IMR-90 (cell line): Measurements from ENCODE around the gene COX8A. TPM values are rescaled to one million over a fixed set of nuclear protein-coding genes. Genes with fewer than 3 reads are reported as not detected.

Experiments
- ATAC-seq: fragments of 200-7000 bp; cut with Tn5 transposase; 2 replicates; pipeline ENCODE4 v1.9.1; 2020; ENCODE audit warnings: low read depth, mild to moderate bottlenecking, moderate library complexity
- BruUV-seq: library from RNA; stranded (reverse); fragments of 400-500 nt; replicated peaks from 2 replicates; lab custom pipeline; 2021; lab: Mats Ljungman, UMichigan
- CTCF ChIA-PET: fragments of 300-600 bp; formaldehyde crosslinking; extraction: SDS; loops from one replicate; lab custom pipeline; 2021; ENCODE audit warnings: antibody characterized with exemption; lab: Yijun Ruan, JAX
- POLR2A ChIA-PET: fragments of 300-600 bp; sonication (Branson Sonifier 250); formaldehyde crosslinking; loops from one replicate; lab custom pipeline; 2022; ENCODE audit warnings: antibody characterized with exemption; ENCODE audit not compliant: unreplicated experiment; lab: Charles Lee
- DNase-seq: peaks from one replicate; pipeline ENCODE4 v3.0.0; 2013
- H2AFZ ChIP-seq: replicated peaks from 2 replicates; pipeline ENCODE3; 2013; ENCODE audit warnings: low read length, mild to moderate bottlenecking; ENCODE audit not compliant: poor library complexity
- H2AK5ac ChIP-seq: 2 replicates; pipeline ENCODE4 v1.6.1; 2013; ENCODE audit warnings: low read depth, low read length, inconsistent platforms
- H2AK9ac ChIP-seq: replicated peaks from 2 replicates; pipeline ENCODE3; 2013; ENCODE audit warnings: mild to moderate bottlenecking, low read depth, low read length, moderate library complexity; ENCODE audit not compliant: poor library complexity
- H2BK120ac ChIP-seq: 2 replicates; pipeline ENCODE4 v1.6.1; 2013; ENCODE audit warnings: low read depth, low read length, inconsistent platforms
- H2BK15ac ChIP-seq: 3 replicates; pipeline ENCODE4 v1.6.1; 2013; ENCODE audit warnings: low read depth, low read length, inconsistent platforms
- H2BK20ac ChIP-seq: 2 replicates; pipeline ENCODE4 v1.6.1; 2013; ENCODE audit warnings: low read depth, mild to moderate bottlenecking, inconsistent platforms, low read length, moderate library complexity
- H2BK5ac ChIP-seq: 2 replicates; pipeline ENCODE4 v1.6.1; 2013; ENCODE audit warnings: mild to moderate bottlenecking, low read depth, low read length, inconsistent platforms; ENCODE audit not compliant: poor library complexity, severe bottlenecking
- H3K14ac ChIP-seq: replicated peaks from 2 replicates; pipeline ENCODE4 v1.6.1; 2013; ENCODE audit warnings: low read depth, low read length, inconsistent platforms
- H3K18ac ChIP-seq: 2 replicates; pipeline ENCODE4 v1.6.1; 2013; ENCODE audit warnings: low read depth, low read length, control low read depth
- H3K23ac ChIP-seq: 2 replicates; pipeline ENCODE4 v1.6.1; 2013; ENCODE audit warnings: low read depth, low read length, inconsistent platforms
- H3K27ac ChIP-seq: 2 replicates; pipeline ENCODE4 v1.5.1; 2013; ENCODE audit warnings: mild to moderate bottlenecking, control low read depth, low read length; ENCODE audit not compliant: insufficient read depth
- H3K27me3 ChIP-seq: 2 replicates; pipeline ENCODE4 v1.6.1; 2013; ENCODE audit warnings: low read length; ENCODE audit not compliant: control insufficient read depth, insufficient read depth
- H3K36me3 ChIP-seq: 2 replicates; pipeline ENCODE4 v1.6.1; 2013; ENCODE audit warnings: low read length, mixed read lengths; ENCODE audit not compliant: control insufficient read depth, insufficient read depth
- H3K4ac ChIP-seq: 2 replicates; pipeline ENCODE4 v1.6.1; 2013; ENCODE audit warnings: low read depth, low read length, inconsistent platforms
- H3K4me1 ChIP-seq: 2 replicates; pipeline ENCODE4 v1.6.1; 2013; ENCODE audit warnings: low read length, mixed read lengths; ENCODE audit not compliant: control insufficient read depth, insufficient read depth
- H3K4me2 ChIP-seq: 2 replicates; pipeline ENCODE4 v1.6.1; 2013; ENCODE audit warnings: low read depth, mild to moderate bottlenecking, control low read depth, low read length, moderate library complexity
- H3K4me3 ChIP-seq: 2 replicates; pipeline ENCODE4 v1.5.1; 2013; ENCODE audit warnings: low read depth, mild to moderate bottlenecking, control low read depth, low read length, moderate library complexity; ENCODE audit not compliant: insufficient read depth
- H3K56ac ChIP-seq: 2 replicates; pipeline ENCODE4 v1.6.1; 2013; ENCODE audit warnings: low read length, inconsistent platforms; ENCODE audit not compliant: insufficient read depth; ENCODE audit errors: extremely low read depth
- H3K79me1 ChIP-seq, 2 experiments: 2 replicates each; pipeline ENCODE4 v1.6.1; 2013; ENCODE audit warnings: low read length in 2 of 2, inconsistent platforms in 1 of 2, low read depth in 1 of 2
- H3K9ac ChIP-seq: 2 replicates; pipeline ENCODE4 v1.6.1; 2013; ENCODE audit warnings: low read depth, low read length, control low read depth
- H3K9me1 ChIP-seq: 2 replicates; pipeline ENCODE4 v1.6.1; 2013; ENCODE audit warnings: low read length, inconsistent platforms; ENCODE audit not compliant: insufficient read depth
- H3K9me3 ChIP-seq: 2 replicates; pipeline ENCODE4 v1.6.1; 2013; ENCODE audit warnings: low read length; ENCODE audit not compliant: control insufficient read depth, insufficient read depth
- H4K20me1 ChIP-seq: 2 replicates; pipeline ENCODE4 v1.6.1; 2013; ENCODE audit warnings: low read length, inconsistent platforms; ENCODE audit not compliant: insufficient read depth
- H4K5ac ChIP-seq: 2 replicates; pipeline ENCODE4 v1.6.1; 2013; ENCODE audit warnings: mild to moderate bottlenecking, low read depth, low read length, control low read depth
- H4K8ac ChIP-seq, 2 experiments: 2 replicates each; pipeline ENCODE4 v1.6.1; 2013; ENCODE audit warnings: low read depth in 2 of 2, low read length in 2 of 2, control low read depth in 1 of 2, inconsistent platforms in 1 of 2
- H4K91ac ChIP-seq: 2 replicates; pipeline ENCODE4 v1.6.1; 2013; ENCODE audit warnings: low read depth, low read length, inconsistent platforms; ENCODE audit not compliant: insufficient read depth
- BHLHE40 ChIP-seq: fragments of 150-350 bp; IDR thresholded peaks from 2 replicates; pipeline ENCODE4 v1.6.1; 2016; ENCODE audit warnings: mild to moderate bottlenecking, low read depth, low read length
- CEBPB ChIP-seq: IDR thresholded peaks from 2 replicates; pipeline ENCODE4 v1.6.1; 2012; ENCODE audit warnings: low read depth, low read length, improper control_type of control experiment
- CHD1 ChIP-seq: IDR thresholded peaks from 2 replicates; pipeline ENCODE4 v1.6.1; 2012; ENCODE audit warnings: low read depth, low read length, improper control_type of control experiment
- MAFK ChIP-seq: IDR thresholded peaks from 2 replicates; pipeline ENCODE4 v1.6.1; 2012; ENCODE audit warnings: low read depth, low read length, improper control_type of control experiment
- RAD21 ChIP-seq: IDR thresholded peaks from 2 replicates; pipeline ENCODE4 v1.6.1; 2012; ENCODE audit warnings: low read length, improper control_type of control experiment
- WGBS, 2 experiments: methylation state at CpG; one replicate each; pipeline versions ENCODE4 v1.1.5 to v1.1.7; 2013; ENCODE audit warnings: missing lambda C conversion rate in 2 of 2; ENCODE audit not compliant: insufficient read length in 1 of 2; ENCODE audit errors: extremely low coverage in 2 of 2; 5-methylcytosine and 5-hydroxymethylcytosine counted together
- dilution Hi-C: fragments of 300-500 bp; cut with HindIII; formaldehyde crosslinking; loops from one replicate; pipeline ENCODE4 v1.14.3; 2018; ENCODE audit warnings: low sequenced_read_pairs; ENCODE audit not compliant: unreplicated experiment
- in situ Hi-C: fragments of 300-500 bp; cut with MboI; formaldehyde crosslinking; loops from 3 replicates; pipeline ENCODE4 v1.14.3; 2019; ENCODE audit warnings: low sequenced_read_pairs, inconsistent platforms, mixed read lengths
- intact Hi-C: fragments of 100-400 bp; cut with micrococcal nuclease; formaldehyde crosslinking; loops from 2 replicates; pipeline ENCODE4 v1.10.0; 2022
- polyA plus RNA-seq, 3 experiments: library from polyadenylated mRNA; depleted of rRNA; stranded (reverse); fragments of >200 nt; gene quantifications; 2 replicates each; pipeline ENCODE4 v1.2.3, GENCODE V29; 2012; ENCODE audit warnings: low replicate concordance in 1 of 3
- total RNA-seq: library from RNA; depleted of rRNA; stranded (reverse); fragments of >200 nt; gene quantifications from 2 replicates; pipeline ENCODE4 v1.2.3, GENCODE V29; 2012
- TF ChIP-seq, protein P1 (sequence below): fragments of 150-350 bp; IDR thresholded peaks from 2 replicates; pipeline ENCODE4 v1.6.1; 2017; ENCODE audit warnings: mild to moderate bottlenecking, antibody characterized with exemption, low read length, low read depth
- TF ChIP-seq, protein P2 (sequence below): conservative IDR thresholded peaks from 2 replicates; pipeline ENCODE4 v1.5.1; 2012; ENCODE audit warnings: mild to moderate bottlenecking, low read depth, low read length, improper control_type of control experiment
- TF ChIP-seq, protein P3 (sequence below): fragments of 150-350 bp; IDR thresholded peaks from 2 replicates; pipeline ENCODE4 v1.6.1; 2016; ENCODE audit warnings: low read depth, mild to moderate bottlenecking, low read length, moderate library complexity, borderline replicate concordance

COX8A gene
- total and polyA plus RNA-seq, 2 of the 4 experiments (the other 2 are of a cell fraction), result 250 to 598 TPM

DNA sequence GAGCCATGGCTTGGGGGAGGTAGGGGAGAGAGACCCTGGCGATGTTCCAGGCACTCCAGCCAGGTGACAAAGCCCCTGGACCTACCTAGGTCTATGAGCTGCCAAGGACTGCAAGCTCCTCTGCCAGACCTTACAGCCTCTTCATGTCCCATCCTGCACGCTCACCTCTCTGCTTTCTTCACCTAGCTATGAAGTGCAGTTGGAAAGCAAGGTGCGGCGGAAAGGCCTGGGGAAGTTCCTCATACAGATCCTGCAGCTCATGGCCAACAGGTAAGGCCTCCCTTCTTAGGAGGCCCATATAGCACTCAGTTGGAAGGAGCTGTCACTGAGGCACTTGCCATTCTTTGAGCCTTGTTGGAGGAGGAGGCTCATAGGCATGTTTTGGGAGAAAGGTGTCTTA lies 21.9 kb upstream of the COX8A start:
- in situ Hi-C loops, result no loop called here
- peaks cover 5% of the 10 kb centered on the region; the same call in 1 of the 2 replicates for H3K9me1 ChIP-seq
- WGBS, 2 experiments, result 100% methylated on average over 1 of the region's 4 CpGs; no CpG with 5 or more reads in 1 of the 2 experiments

More for the DNA sequence above, 21.9 kb upstream of the COX8A start:
- Histone ChIP-seq H2AFZ (no peak overlapping the region), H3K4me2 (no peak overlapping the region), H2BK5ac (no peak overlapping the region), H2AK5ac (no peak overlapping the region), H4K8ac (no peak overlapping the region), H3K27me3 (no peaks in the 10 kb centered on the region), H3K4me1 (no peaks in the 10 kb centered on the region), H2BK20ac (no peak overlapping the region), H2BK120ac (no peak overlapping the region), H3K9ac (no peak overlapping the region), H3K9me3 (no peaks in the 10 kb centered on the region), H2AK9ac (no peak overlapping the region), H4K20me1 (no peaks in the 10 kb centered on the region), H3K56ac (no peak overlapping the region), H4K5ac (no peak overlapping the region), H3K23ac (no peak overlapping the region), H3K79me1 (peaks cover 0 to 9% of the 10 kb centered on the region in 2 experiments; a peak in 3 of 4 replicates), H3K27ac (no peak overlapping the region), H4K91ac (no peak overlapping the region), H3K4me3 (no peak overlapping the region), H3K14ac (no peak overlapping the region), H3K36me3 (peaks cover 45% of the 10 kb centered on the region), H3K4ac (no peak overlapping the region), H3K18ac (no peak overlapping the region), H2BK15ac (no peak overlapping the region)
- intact Hi-C loops (no loop called here), dilution Hi-C loops (no loop called here)
- no peak for DNase-seq
- TF ChIP-seq BHLHE40 (no peak), CEBPB (no peak), MAFK (no peak), RAD21 (no peak), CHD1 (no peak)
- TF ChIP-seq, protein P1, sequence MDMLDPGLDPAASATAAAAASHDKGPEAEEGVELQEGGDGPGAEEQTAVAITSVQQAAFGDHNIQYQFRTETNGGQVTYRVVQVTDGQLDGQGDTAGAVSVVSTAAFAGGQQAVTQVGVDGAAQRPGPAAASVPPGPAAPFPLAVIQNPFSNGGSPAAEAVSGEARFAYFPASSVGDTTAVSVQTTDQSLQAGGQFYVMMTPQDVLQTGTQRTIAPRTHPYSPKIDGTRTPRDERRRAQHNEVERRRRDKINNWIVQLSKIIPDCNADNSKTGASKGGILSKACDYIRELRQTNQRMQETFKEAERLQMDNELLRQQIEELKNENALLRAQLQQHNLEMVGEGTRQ, result no peak
- TF ChIP-seq, protein P2, sequence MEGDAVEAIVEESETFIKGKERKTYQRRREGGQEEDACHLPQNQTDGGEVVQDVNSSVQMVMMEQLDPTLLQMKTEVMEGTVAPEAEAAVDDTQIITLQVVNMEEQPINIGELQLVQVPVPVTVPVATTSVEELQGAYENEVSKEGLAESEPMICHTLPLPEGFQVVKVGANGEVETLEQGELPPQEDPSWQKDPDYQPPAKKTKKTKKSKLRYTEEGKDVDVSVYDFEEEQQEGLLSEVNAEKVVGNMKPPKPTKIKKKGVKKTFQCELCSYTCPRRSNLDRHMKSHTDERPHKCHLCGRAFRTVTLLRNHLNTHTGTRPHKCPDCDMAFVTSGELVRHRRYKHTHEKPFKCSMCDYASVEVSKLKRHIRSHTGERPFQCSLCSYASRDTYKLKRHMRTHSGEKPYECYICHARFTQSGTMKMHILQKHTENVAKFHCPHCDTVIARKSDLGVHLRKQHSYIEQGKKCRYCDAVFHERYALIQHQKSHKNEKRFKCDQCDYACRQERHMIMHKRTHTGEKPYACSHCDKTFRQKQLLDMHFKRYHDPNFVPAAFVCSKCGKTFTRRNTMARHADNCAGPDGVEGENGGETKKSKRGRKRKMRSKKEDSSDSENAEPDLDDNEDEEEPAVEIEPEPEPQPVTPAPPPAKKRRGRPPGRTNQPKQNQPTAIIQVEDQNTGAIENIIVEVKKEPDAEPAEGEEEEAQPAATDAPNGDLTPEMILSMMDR, result no peak
- TF ChIP-seq, protein P3, sequence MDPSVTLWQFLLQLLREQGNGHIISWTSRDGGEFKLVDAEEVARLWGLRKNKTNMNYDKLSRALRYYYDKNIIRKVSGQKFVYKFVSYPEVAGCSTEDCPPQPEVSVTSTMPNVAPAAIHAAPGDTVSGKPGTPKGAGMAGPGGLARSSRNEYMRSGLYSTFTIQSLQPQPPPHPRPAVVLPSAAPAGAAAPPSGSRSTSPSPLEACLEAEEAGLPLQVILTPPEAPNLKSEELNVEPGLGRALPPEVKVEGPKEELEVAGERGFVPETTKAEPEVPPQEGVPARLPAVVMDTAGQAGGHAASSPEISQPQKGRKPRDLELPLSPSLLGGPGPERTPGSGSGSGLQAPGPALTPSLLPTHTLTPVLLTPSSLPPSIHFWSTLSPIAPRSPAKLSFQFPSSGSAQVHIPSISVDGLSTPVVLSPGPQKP, result no peak
- POLR2A ChIA-PET, result no interaction called here
- CTCF ChIA-PET, result interaction anchor here (1.1 kb wide), 1 partner anchor 18 kb away, joined by 4 read pairs; no protein-coding TSS in a partner anchor
- ATAC-seq, result no peak
- no TSS peak for BruUV-seq
